HG02970 (cell line): ENCODE data around the gene MN1.
"Not testable (repeated sequence)": the region's sequence is repeated elsewhere in the genome, so short reads cannot be mapped to it uniquely, and the experiment has no call there.

ENCODE experiments used
- ATAC-seq: cut with Tn5 transposase; IDR thresholded peaks from one replicate; pipeline ENCODE4 v1.9.1; 2021; ENCODE audit warnings: mild to moderate bottlenecking, moderate library complexity, moderate number of reproducible peaks; ENCODE audit not compliant: unreplicated experiment, low FRiP score

MN1 gene

DNA sequence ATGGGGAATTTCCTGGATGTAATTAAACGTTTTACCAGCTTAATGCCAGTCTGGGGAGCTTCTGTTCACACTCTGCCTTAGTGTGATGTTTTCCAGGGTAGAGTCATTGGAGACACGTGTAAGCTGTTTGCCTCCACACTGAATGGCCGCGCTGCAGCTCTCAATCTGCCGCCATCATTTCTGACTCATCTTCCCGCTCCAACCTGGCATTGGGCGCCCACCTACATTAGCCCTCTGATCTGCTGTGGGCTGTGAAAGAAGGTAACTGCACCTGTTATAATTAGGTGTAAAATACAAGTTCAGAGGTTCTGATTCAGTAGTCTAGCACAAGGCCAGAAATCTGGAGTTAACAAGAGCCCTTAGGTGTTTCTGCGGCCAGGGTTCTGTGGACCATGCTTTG lies 54.6 kb downstream of the MN1 start:
- no peak for ATAC-seq

GRCh38 chr22:27745809-27746208 lies 55.7 kb downstream of the MN1 start:
- no peak for ATAC-seq

DNA sequence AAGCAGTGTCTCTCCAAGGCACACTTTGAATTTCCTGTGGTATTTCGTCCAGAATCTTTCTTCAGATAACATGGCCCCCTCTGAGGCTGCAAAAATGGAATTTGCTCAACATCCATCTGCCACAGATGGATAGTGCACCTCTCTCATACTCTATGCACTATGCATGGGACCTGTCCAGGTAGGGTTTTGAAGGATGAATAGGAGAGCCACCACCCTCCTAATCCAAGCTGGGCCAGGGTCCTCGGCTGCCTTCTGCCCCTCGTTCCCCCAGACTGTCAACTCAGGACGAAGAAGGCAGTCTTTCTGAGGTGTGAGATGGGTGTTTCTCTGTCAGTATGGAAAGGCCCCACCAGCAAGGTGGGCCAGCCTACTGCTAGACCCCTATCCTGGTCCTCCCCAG lies 56.4 kb downstream of the MN1 start:
- ATAC-seq: no peak

GRCh38 chr22:27744078-27744477 lies 57.5 kb downstream of the MN1 start:
- not testable (repeated sequence) for ATAC-seq

- ATAC-seq: no peak
Observed at GRCh38 chr22:27740202-27740748, 61.3 kb downstream of the MN1 start.

DNA sequence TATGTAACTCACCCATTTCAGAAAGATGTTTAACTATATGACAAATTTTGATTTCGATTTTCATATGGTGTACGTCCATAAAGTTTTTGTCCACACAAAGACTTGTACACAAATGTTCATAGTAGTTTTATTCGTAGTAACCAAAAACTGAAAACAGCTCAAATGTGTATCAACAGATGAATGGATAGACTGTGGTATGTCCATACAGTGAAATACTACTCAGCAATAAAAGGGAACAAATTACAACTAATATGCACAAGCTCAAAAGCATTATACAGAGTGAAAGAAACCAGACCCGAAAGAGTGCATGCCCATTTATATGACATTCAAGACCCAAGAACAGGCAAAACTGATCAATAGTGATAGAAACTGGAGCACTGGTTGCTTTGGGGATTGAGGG lies 64.0 kb downstream of the MN1 start:
- no peak for ATAC-seq

DNA sequence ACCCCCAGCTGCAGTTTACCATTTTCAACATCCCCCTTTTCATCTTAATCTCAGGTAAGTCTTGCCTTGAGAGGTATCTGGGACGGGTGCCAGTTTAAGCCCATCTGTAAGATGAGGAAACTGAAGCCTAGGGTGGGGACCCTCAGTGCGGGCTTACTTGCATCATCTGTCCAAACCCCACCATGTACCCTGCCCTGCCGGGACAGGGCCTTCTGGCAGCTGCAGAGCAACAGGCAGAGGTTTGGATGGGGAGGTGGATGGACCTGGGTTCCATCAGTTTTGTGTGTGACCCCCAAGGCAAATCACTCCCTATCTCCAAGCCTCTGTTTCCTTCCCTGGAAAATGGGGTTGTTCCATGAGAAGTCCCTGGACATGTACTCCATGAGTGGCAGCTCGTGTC lies 67.5 kb downstream of the MN1 start:
- no peak for ATAC-seq

DNA sequence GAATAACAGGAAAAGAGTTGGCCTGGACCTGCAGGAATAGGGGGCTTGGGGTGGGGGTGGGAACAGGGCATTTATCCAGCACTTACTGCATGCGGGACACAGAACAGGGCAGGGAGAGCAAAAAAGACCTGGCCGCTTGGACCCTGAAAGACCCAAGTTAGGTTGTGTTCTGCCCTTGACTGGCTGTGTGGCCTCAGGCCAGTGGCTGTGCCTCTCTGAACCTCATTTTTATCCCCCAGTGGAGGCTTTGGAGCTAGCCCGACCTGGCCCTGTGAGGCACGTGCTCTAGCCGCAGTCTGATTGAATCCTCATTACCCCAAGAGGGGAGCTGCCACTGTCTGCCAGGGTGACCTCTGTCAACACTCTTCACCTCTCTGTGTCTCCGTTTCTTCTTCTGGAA lies 68.7 kb downstream of the MN1 start:
- ATAC-seq: no peak

- no peak for ATAC-seq
Observed at GRCh38 chr22:27732391-27732790, 69.2 kb downstream of the MN1 start.

- no peak for ATAC-seq
Observed at GRCh38 chr22:27731621-27732020, 69.9 kb downstream of the MN1 start.

DNA sequence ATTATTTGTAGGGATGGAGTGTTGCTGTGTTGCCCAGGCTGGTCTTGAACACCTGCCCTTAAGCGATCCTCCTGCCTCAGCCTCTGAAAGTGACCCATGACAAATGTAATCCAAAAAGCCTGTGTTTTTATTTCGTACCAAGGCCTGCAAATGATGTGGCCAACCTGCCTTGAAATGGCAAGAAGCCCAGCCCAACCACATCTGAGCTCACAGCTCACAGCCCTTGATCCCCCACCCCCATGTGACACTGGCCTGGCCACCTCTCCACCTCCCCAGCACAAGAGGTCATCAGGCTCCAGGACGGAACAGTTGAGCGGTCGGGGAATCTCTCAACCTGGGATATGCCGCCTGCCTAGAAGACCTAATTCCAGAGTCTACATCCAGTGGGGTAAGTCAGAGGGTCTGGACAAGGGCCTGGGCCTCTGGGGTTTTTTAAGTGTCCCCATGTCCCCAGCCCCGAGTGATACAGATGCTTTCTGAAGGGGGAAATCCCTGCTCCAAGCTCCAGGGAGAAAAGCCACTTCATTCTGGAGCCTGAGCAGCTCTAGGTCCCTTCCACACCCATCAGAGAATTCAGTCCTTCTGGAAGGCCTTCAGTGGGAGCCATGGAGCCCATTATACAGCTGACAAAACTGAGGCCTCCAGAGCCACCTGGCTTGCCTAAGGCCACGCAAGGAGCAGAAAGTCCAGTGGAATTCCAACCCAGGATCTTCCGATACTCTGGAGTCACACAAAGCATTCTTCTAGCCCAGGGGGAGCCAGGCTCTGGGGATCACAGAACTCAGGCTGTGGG lies 70.7 kb downstream of the MN1 start:
- no peak for ATAC-seq

GRCh38 chr22:27729246-27729645 lies 72.3 kb downstream of the MN1 start:
- no peak for ATAC-seq

DNA sequence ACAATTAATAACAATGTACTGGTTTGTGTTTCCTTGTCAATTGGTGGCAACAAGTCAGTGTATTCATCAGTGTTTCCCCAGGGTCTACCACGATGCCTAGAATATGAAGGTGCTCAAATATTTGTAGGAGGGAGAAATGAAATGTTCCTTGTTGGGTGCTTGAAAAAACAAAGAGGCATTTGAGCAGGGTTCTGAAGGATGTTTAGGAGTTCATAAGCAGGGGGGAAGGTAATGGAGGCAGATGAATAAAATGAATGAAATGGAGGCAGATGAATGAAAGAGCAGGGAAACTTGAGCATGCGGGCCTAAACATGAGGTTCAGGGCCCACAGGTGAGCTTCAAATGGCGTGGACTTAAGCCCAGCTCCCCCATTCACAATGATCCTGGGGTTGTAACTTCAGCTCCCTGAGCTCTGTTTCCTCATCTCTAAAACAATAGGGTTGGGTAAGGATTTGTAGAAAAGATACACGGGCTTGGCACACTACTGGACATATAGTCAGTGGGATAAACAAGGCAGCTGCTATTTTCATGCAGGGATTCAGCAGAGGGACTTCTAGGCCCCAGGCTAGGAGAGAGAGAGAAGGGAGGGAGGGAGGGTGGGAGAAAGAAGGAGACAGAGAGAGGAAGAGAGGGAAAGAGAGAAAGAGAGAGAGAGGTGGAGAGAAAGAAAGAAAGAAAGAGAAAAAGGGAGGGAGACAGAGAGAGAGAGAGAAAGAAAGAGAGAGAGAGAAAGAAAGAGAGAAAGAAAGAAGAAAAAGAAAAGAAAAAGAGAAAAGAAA lies 73.7 kb downstream of the MN1 start:
- ATAC-seq: no peak

DNA sequence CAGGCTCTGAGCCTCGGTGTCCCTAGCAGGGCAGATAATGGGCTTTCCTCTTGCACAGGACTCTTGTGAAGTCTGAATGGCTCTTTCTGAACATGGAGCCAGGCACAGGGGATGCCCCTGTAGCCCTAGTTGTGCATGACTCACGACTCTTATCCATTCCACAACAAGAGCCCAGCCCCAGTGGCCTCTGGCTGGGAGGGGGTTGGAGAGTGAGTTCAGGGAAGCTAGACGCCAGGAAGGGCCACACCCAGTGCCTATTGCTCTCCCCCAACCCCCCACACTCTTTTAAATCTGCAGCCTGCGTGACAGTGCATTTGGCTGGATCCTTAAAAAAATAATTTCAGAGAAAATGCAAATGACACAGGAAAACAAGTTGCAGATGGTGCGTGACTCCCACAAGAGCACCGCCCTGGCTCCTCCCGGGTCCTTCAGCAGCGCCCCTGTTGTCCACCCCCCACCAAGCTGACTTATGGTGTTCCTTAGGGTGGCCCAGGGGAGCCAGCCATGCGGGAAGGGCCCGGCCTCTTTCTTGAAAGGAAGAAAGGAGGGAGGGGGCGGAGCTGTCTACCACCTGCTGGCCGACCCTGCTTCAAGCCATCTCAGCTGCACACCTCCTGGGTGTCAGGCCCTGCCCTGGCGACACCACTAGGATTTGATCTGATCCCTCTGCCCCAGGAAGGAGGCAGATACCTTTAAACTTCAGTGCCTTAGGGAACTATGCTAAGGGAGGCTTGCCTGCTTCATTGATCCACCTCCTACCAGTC lies 74.7 kb downstream of the MN1 start:
- no peak for ATAC-seq

- ATAC-seq: no peak
Observed at GRCh38 chr22:27726331-27726685, 75.2 kb downstream of the MN1 start.

DNA sequence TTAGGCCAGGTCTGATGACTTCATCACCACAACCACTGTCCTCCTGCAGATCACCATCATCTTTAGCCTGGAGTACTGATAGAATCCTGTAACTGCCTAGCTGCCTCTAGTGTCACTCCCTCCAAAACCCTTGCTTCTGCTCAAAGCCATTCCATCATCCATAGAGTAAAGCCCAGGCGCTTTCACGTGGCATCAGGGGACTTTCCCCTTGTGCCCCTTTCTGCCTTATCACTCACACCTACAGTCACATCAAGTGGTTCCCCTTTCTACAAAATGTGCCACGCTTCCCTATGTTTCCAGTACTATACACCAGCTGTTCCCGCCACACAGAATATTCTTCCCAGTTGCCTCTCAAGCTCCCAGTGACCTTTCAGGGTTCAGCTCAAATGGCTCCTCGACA lies 75.9 kb downstream of the MN1 start:
- ATAC-seq: no peak

GRCh38 chr22:27724709-27725108 lies 76.8 kb downstream of the MN1 start:
- ATAC-seq: no peak

DNA sequence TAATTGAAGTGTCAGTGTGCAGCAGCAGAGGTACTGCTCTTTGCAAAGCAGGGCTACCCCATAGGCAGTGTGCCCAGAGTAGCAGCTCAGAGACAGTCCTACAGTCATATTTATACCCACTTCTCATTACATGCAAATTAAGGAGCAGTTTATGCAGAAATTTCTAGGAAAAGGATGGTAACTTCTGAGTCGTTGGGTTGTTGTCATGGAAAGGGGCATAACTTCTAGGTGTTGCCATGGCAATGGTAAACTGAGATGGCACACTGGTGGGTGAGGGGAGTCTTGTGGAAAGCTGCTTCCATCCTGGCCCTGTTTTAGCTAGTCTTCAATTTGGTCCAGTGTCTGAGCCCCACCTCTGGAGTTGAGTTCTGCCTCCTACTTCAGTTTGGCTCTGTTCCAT lies 77.4 kb downstream of the MN1 start:
- no peak for ATAC-seq

GRCh38 chr22:27723708-27724107 lies 77.8 kb downstream of the MN1 start:
- ATAC-seq: no peak

GRCh38 chr22:27723158-27723557 lies 78.4 kb downstream of the MN1 start:
- ATAC-seq: no peak

GRCh38 chr22:27720860-27721259 lies 80.7 kb downstream of the MN1 start:
- ATAC-seq: no peak
